HG02571 (cell line): ENCODE measurements around the gene PLXNC1.

ENCODE experiments used
- ATAC-seq: cut with Tn5 transposase; IDR thresholded peaks from one replicate; pipeline ENCODE4 v1.9.1; 2021; ENCODE audit warnings: mild to moderate bottlenecking, moderate library complexity; ENCODE audit not compliant: unreplicated experiment

The PLXNC1 gene

DNA sequence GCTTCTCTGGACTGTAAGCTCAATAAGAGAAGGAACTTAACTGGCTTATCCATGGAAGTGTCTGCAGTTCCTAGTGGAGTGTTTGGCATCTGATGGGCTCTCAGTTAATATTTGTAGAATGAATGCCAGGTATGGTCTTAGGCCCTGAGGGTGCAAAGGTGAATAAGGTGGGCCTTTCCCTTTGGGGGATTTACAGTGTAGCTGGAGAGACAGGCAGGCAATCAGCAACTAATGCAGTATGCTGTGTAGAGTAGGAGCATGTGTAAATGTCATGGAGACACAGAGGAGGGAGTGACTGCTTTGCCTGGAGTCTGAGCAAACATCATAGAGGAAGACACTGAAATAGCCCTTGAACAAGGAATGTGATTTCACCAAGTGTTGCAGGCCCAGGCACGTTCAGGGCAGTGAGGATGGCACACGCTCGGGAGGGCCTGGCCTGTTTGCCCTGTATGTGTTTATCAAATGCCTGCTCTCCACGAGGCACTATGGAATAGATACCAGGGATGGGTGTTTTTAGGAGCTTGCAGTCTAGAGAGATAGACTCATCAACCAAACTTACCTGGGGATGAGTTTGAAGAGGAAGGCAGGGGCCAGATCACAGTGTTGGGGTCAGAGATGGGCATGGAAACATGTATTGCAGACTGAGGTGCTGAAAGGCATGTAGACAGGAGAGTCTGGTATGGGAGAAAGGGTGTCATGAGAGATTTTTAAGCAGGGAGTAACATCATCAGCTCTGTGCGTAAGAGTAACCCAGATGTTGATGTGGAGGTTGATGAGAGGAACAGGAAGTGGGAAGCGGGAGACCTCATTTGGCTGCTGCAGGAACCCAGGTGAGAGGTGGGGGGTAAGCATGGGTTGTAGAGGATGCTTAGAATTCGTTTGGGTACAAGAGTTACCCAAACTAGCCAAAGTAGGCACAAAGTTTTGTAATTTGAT is 54.1 kb downstream of the PLXNC1 start:
- no peak for ATAC-seq

DNA sequence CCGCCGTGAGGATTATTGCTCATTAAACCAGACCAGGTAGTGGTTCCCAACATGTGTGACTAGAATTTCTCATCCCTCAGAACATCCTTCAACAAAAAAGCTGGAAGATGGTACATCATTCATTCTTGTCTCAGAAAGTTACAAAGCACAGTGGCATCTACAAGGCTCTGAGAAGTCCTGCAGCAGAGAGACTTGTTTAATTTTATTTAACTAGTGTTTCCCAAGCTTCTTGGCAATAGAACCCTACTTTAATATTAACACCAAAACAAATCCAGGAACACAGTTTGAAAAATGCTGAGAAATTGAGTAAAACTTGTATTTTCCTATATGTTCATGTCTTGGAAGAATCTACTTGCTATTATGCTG is 54.8 kb downstream of the PLXNC1 start:
- ATAC-seq: no peak

DNA sequence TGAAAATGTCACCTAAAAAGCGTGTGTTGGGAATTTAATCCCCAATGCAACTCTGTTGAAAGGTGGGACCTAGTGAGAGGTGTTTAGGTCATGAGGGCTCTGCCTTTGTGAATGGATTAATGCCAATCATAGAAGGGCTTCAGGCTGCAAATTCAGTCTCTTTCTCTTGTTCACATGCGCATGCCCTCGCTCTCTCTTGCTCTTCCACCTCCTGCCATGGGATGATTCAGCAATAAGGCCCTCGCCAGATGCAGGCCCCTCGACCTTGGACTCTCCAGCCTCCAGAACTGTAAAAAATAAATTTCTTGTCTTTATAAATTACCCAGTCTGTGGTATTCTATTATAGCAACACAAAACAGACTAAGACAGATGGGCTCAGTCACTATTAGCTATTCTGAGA is 55.4 kb downstream of the PLXNC1 start:
- ATAC-seq: no peak

DNA sequence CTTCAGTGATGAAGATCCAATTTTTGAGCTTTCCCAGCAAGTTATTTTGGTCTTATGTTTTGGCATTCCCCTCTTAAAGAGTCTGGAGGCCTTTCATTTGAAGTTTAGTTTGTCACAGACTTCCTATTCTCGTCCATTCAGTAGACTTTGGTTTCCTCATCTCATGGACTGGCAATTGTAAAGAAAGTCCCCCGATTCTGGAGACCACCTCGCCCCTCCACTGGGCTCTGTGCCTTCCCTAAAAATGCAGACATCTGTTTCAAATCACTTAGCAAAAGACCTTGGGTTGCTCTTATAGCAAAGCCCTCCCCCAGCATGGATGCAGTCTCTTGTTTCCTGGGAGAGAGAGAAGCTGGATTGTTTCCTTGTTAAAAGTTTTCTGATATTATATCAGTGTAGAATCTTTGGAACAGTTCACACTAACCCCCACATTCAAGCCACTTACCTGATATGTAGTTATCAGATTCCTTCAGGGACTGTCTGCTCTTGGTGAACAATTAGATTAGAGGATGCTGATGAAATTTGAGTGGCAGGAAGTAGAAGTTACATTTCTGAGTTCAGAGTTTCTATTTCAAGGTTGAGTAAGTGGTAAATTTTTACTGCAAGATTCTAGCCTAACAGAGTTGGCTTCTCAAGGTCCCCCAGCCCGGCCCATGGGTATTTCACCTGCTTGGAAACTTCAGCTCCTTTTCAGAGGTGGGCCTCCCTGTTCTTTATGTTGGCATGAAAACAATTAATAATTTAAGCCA is 56.3 kb downstream of the PLXNC1 start:
- ATAC-seq: no peak

DNA sequence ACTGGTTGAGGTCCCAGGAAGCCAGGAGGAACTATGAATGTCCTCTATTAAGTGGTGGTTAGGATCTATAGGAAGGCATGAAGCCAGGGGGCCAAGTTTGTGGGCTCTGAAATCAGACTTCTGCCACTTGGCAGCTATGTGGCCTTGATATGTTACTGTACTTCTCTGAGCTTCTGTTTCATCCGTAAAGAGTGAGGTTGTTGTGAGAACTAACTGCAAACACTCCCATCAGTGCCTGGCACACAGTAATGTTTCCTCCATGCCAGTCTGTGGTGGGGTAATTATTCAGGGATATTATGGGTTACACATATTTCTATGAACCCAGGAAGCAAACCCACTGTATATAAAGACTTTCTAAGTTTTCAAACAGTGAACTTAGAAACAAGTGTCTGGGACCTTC is 57.4 kb downstream of the PLXNC1 start:
- no peak for ATAC-seq

DNA sequence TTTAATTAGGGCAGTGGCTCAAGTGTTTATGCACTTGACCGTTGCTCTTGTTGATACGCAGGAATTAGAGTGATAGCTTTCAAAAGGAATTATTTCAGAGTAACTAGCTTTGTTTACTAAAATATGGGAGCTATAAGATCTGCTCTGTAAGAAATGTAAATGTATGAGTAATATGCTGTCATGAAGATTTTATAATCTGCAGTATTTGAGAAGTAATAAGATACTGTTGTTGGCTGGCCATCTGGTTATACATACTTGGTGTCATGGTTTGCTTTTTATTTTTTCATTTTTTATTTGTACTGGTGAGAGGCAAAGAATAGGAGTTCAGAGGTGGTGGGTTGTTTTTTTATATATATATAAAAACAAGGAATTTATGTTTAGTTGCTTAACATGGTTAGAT is 58.5 kb downstream of the PLXNC1 start:
- ATAC-seq: no peak

DNA sequence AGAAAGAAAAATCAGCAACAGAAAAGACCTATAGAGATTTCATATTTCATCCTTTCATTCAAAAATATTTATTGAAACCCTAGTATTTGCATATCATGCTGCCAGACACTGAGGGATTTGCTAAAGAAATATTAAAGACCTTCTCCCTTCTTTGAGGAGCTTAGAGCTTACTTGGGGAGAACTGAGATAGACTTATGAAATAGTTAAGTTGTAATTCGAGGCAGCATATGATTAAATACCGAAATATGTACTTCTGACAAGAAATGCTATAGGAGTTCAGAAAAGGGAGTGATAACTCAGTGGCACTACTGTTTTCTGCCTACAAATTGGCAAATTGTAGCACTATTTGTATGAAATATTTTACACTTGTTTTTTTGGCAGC is 59.1 kb downstream of the PLXNC1 start:
- ATAC-seq: no peak

DNA sequence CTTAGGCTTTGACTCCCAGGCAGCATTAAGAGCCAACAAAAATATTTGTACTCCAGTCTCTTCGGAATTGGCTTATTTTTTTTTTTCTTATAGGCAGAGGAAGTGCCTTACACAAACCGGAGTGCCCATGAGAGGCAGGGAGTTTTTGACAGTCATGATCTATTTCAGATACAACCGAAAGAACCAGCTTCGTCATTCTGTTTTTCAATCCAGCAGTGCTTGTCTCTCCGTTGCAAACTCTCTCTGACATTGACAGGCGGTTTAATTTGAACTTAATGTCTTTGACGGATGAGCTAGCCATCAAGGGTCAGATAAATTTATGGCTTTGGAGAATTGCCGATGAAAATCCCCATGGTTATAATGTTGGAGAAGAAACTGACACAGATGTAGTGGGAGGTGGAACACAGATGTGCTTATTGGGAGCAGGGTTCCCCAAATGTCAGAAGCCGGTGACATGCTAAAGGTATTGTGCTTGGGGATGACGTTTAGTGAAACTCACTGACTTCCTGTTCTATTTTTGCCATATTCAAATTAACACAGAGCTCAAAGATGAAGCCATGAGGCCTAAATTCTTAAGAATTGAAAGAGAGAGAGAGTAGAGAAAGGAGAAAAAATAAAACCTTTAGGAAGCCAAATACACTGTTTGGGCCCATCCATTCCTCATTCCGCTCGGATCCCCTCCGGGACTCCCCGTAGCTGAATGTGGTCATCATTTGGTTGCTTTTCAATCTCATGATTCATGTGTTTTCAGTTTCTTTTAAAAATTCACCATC is 59.7 kb downstream of the PLXNC1 start:
- ATAC-seq: peak; percentile 72

DNA sequence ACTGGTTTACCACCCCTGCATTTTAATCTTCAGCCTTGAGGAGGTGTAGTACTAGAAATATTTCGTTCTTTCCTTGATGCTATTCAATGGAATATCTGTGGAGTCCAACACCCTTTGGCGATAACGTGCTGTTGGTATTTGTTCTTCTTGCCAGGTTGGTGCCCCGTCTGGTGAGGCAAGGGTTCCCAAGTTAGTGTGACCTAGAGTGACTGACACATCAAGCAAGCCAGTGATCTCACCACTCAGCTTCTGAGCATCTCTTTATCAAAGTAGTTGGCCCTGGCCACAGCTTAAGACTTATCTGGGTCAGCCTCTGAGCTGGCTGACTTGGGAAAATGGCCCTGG is 60.2 kb downstream of the PLXNC1 start:
- peak; percentile 38 for ATAC-seq

DNA sequence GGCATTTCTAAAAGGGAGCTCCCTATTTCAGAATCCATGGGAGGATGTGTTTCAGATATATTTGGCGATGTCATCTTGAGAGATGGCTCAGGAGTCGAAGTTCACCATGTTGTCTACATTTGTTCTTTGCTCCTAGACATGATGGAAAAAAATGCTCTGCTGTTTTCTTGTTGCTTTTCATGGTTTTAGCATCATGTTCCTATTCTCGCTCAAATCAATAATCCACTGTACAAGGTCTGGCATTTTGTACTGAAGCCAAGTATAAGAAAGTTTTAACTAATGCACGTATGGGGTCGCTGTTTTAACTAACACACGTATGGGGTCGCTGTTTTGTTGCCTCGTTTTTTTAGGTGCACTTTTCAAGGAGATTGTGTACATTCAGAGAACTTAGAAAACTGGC is 60.9 kb downstream of the PLXNC1 start:
- no peak for ATAC-seq

DNA sequence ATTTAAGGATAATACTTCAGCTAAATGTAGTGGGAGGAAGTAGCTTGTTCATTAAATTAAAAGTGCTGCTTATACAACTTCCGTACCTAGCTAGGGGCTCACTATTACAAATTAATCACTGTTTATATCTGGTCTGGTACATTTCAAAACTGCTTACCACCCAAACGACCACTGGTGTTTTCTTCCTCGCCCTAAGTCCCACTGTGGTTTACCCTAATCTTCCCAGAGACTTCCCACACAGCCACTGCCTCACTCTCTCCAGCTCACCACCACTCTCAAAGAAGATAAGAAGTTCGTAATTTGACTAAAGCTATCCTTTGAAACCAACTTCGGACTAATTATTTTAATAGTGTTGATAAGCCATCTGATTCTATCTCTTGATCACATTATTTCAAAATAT is 62.6 kb downstream of the PLXNC1 start:
- ATAC-seq: no peak

DNA sequence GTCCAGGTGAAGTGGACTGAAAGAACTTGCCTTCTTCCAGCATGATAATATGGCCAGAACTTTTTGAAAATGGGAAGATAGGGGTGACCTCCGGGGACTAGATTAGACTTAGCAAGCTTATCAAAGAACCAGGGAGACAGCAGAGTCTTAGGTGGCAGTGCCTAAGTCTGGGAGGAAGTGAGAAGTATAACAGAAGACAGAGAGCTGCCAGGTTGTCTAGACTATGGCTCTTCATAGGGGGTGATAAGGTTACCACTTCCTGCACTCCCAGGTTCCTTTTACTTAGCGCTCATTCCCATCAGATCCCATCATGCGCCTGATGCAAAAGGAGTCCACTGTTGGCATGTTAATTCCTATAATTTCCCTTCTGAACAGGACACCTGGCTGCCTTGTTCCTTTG is 69.9 kb downstream of the PLXNC1 start:
- ATAC-seq: no peak

DNA sequence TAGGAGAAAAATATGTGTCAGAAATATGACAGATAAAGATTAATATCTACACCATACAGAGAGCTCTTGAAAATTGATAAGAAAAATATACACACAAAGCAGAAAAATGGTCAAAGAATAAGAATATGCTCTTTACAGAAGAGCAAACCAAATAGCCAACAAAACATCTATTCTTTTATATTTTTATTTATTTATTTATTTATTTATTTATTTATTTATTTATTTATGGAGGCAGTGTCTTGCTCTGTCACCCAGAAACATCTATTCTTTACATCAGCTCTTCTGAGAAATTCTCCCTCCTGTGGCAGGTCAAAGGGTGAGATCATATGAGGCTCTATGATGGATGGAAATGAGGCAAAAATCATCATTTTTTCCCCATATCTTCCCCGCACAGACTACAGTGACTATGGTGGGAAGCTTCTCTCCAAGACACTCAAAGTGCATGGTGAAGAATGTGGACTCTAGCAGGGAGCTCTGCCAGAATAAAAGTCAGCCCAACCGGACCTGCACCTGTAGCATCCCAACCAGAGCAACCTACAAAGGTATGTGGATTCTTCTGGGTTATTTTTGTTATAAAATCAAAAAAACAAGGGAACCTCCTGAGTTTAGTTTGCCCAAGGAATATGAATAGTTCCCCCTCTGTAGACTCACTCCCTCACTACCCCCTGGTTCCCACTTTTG is 71.4 kb downstream of the PLXNC1 start:
- ATAC-seq: no peak

DNA sequence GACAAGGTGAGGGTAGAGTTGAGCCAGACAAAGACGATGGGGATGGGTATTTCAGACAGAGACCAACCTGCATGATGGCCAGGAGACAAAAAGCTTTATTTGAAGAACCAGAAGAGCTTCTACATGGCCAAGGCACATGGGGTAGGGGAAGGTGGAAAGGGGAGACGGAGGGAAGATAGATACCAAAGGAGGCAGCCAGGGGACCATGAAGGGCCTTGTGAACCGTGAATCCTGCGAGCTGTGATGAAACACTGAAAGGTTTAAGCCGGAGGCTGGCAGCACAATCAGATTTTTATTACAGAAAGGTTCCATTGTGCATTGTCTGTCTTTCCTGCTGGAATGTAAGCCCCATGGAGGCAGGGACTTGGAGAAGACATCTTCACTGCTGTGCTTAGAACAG is 72.4 kb downstream of the PLXNC1 start:
- no peak for ATAC-seq

DNA sequence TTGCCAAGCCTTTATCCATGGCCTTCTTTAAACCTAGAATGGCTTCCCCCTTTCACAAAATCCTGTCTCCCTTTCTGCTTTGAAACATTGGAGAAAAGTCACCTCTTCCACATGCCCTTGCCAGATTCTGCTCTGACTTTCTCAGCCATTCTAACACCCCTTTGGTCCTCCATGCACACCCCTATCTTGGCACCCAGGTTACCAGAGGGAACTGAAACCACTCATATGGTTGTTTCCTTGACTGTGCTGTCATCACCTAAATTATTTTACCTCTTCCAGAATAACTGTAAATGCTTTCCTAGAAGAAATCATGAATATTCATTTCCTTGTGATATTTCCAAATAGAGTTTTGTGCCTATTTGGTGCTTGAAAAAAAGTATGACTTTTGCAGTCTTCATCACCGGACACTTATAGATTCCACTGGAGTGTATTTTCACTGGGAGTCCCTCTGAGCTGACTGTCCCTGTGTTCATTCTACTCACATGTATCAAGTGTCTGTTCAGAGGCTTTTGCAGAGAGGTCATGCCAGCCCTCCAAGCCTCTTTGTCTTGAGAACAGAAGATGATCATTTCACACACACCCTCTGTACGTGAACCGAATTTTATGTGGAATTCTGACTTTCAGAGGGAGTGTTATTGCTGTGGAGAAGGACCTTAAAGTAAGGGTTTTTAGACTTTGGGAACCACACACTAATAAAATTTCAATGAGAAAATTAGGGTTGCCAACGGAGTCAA is 74.1 kb downstream of the PLXNC1 start:
- no peak for ATAC-seq

DNA sequence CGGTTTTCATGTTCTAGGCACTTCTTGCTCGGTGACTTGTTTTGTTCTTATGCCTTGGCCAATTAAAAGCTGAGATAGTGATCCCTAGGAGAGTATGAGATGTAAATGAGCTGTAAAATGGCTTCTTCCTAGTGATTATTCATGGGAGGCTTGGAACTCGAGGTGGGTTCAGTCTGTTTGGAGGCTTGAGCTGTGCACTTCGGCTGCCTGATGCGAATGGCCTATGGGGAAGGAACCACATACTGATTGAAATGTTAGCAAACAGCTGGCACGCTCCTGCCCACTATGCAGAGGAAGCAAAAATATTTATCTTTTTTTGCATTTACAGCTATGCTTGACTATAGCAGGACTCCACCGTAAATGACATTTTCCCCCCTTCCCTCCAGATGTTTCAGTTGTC is 75.5 kb downstream of the PLXNC1 start:
- no peak for ATAC-seq

DNA sequence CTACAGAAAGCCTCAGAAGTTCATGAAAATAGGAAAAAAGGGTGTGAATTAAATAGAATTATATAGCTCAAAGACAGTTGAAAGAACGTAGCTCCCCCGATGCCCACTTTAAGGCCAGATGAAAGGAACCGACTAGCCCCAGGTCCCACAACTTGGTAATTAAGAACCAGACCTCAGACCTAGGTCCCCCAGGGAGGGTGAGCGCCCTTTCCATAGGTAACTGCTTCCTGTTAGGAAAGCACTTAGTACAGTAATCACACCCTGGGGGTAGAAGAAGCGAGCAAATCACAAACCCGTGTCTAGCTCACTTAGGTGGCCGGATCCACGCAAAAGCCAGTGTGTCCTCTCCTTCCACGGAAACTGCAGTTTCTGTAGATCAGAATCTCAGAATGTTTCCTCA is 77.1 kb downstream of the PLXNC1 start:
- ATAC-seq: no peak

DNA sequence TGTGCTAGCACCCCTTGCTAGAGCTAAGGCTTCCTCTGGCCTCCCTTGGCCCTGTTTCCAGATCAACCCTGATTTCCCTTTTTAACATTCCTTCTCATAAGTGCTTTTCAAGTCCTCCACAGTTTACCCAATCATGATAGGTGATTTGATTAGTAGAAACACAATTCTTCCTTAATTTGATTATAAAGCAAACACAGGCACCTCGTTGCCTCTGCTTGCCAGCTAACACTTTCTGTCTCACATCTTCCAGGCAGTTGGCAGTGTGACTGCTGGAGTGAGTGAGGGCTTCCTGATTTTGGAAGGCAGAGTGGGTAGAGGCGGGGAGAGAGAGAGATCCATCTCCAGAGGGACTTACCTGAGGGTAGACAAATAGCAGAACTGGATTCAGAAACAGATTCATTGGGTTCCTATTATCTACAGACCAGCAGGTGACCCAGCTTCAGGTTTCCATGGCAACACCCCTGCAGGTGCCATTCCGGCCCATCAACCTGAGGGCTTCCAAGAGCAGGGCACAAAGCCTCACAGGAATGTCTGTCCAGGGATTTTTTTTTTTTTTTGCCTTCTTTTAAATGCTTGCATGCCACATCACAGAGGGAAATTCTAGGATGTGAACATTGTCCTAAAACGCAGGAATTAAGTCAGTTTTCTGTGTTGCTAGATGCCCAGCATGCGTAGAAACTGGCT is 77.7 kb downstream of the PLXNC1 start:
- no peak for ATAC-seq

DNA sequence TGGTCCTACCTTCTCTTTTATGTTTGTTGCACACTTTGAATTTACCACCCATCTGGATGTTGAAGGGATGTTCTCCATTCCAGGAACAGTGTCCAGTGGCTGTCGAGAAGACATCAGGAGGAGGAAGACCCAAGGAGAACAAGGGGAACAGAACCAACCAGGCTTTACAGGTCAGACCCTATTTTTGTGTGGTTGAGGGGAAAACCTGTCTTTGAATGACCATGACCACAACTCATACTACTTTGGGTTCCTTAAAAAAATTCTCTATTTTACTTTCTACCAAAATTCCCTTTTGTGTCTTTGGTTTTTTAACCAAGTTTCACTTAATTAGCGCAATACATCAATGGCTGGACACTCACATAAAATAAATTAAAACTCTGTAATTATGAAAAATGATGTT is 78.7 kb downstream of the PLXNC1 start:
- no peak for ATAC-seq

DNA sequence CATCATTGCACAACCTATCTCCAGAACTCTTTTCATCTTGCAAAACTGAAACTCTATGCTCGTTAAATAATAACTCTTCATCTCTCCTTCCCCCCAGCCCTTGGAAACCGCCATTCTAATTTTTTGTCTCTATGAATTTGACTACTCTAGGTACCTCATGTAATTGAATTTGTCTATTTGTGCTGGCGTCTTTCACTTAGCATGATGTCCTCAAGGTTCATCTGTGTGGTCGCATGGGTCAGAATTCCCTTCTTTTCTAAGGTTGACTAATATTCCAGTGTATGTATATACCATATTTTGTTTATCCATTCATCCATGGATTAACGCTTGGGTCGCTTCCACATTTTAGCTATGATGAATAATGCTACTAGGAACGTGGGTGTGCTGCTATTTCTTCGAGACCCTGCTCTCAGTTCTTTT is 80.1 kb downstream of the PLXNC1 start:
- ATAC-seq: no peak
